Stimulated activated CD4-positive, alpha-beta T cell treated with anti-CD3 and anti-CD28 coated beads, Interleukin-12 subunit alpha, Interleukin-12 subunit beta, amount 100 ng/mL, for 24 hours (primary cell): ENCODE results near the gene LILRA1.
"Not testable (repeated sequence)": the region's sequence is repeated elsewhere in the genome, so short reads cannot be mapped to it uniquely, and the experiment has no call there.

Experiments used
- DNase-seq, 2 experiments: peaks; one replicate each; pipeline ENCODE4 v3.0.0-alpha.2; 2020; ENCODE audit warnings: low read depth in 2 of 2

The LILRA1 gene

GRCh38 chr19:54577334-54577733 is 16.1 kb upstream of the LILRA1 start:
- DNase-seq: no peak

- not testable (repeated sequence) for DNase-seq
These were observed 15.2 kb upstream of the LILRA1 start for GRCh38 chr19:54578268-54578667.

- DNase-seq: no peak
These were observed 7.0 kb upstream of the LILRA1 start for GRCh38 chr19:54586397-54586796.

- DNase-seq: no peak
These were observed 6.4 kb upstream of the LILRA1 start for GRCh38 chr19:54587026-54587425.

GRCh38 chr19:54593931-54594626 is 647 bp downstream of the LILRA1 start:
- DNase-seq: not testable (repeated sequence)

- no peak for DNase-seq
These were observed 1.3 kb downstream of the LILRA1 start for GRCh38 chr19:54594737-54595136.

- not testable (repeated sequence) for DNase-seq
These were observed 2.4 kb downstream of the LILRA1 start for GRCh38 chr19:54595680-54596436.

GRCh38 chr19:54600212-54600611 is 6.8 kb downstream of the LILRA1 start:
- no peak for DNase-seq

- no peak for DNase-seq
These were observed 12.8 kb downstream of the LILRA1 start for GRCh38 chr19:54606230-54606629.

- DNase-seq: no peak
These were observed 13.7 kb downstream of the LILRA1 start for GRCh38 chr19:54606891-54607784.

GRCh38 chr19:54607785-54608150 is 14.3 kb downstream of the LILRA1 start:
- DNase-seq: no peak

GRCh38 chr19:54608205-54608604 is 14.8 kb downstream of the LILRA1 start:
- DNase-seq: no peak

- no peak for DNase-seq
These were observed 15.4 kb downstream of the LILRA1 start for GRCh38 chr19:54608792-54609191.

GRCh38 chr19:54609356-54609791 is 15.9 kb downstream of the LILRA1 start:
- no peak for DNase-seq

- no peak for DNase-seq
These were observed 19.0 kb downstream of the LILRA1 start for GRCh38 chr19:54612428-54612827.

- DNase-seq: no peak
These were observed 21.3 kb downstream of the LILRA1 start for GRCh38 chr19:54614726-54615125.

GRCh38 chr19:54616057-54616456 is 22.6 kb downstream of the LILRA1 start:
- DNase-seq: no peak

GRCh38 chr19:54616821-54617560 is 23.6 kb downstream of the LILRA1 start:
- no peak for DNase-seq

- DNase-seq: no peak
These were observed 27.0 kb downstream of the LILRA1 start for GRCh38 chr19:54620464-54620863.

GRCh38 chr19:54622431-54622830 is 29.0 kb downstream of the LILRA1 start:
- DNase-seq: no peak

GRCh38 chr19:54624234-54624633 is 30.8 kb downstream of the LILRA1 start:
- DNase-seq: not testable (repeated sequence)
